Measurements from ENCODE around the gene KRTAP19-6.
"Not testable (repeated sequence)": the region's sequence is repeated elsewhere in the genome, so short reads cannot be mapped to it uniquely, and the experiment has no call there.

Gene KRTAP19-6, protein sequence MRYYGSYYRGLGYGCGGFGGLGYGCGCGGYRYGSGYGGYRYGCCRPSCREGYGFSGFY

DNA sequence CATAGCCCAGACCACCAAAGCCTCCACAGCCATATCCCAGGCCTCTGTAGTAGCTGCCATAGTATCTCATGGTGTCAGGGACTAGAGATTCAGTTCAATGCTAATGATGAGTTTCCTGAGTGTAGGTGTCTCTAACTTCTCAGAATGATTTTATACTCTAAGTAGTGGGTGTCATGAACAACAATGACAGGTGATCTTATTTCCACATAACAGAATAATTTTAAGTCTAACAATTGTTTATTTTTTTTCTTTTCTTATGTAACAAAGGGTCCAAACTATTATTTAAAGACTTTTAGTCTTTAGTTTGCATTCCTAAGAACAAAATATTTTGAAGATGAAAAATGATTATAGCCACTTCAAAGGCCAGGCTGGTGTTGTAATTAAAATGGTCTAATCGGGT, at the start of gene KRTAP19-6:
Gene KRTAP19-6, minus strand, starts transcription at position 101 of the 400 bp plus-strand sequence. Its CDS starts 31 bp downstream, at position 70.
- no peak for DNase-seq

DNA sequence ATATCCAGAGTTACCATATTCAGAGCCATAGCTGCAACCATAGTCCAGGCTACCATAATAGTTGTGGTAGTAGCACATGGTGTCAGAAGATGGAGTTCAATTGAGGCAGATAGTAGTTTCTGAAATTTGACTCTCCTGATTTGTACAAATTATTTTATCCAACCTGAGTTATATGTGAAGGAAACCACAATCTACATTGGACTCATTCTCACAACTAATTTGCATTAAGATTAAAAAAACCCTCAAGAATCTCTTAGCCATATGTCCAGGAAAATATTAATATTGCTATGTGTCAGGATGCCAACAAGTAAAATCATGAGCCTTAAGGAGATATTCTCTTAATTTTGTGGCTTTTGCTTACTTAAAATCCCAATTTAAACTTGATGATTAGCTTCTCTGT, 48.6 kb upstream of the KRTAP19-6 start, which contains the start of gene KRTAP22-2:
Gene KRTAP22-2, minus strand, starts transcription at position 101 of the 400 bp plus-strand sequence.
- DNase-seq = no peak

DNA sequence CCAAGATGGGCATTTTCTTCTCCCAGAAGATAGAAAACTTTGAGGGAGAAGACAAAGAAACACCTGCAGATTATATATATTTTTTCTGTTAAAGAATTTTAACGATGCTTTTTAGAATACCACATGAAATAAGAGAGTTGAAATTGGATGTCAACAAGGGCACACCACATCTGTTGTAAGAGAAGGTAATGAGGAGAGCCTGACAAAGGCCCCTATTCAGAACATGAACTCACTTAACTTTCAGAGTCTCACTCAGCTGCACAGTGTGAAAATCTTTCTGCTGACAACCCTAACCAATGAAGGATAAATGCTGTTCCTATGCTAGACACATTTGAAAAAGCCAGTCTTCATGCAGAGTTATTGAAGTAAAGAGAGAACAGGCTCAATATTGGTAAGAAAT, 41.2 kb upstream of the KRTAP19-6 start:
- DNase-seq = no peak

DNA sequence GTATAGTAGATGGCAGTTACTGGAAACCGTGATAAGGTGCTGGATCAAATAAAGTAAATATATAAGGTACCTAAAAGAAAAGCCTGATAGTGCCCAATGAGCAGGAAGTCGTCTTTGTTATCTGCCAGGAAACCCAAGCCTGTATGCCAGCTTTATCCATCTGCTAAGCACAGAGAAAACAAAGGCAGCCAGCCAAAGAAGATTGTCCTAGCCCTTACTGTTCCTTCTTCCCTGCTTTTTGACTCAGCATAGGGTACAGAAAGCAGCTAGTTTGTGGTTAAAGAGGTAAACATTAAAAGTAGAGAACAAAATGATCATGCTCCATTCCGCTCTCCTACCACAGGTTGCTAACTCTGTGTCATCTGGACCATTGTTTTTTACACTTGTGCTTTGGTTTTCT, 38.5 kb upstream of the KRTAP19-6 start:
- DNase-seq = no peak

DNA sequence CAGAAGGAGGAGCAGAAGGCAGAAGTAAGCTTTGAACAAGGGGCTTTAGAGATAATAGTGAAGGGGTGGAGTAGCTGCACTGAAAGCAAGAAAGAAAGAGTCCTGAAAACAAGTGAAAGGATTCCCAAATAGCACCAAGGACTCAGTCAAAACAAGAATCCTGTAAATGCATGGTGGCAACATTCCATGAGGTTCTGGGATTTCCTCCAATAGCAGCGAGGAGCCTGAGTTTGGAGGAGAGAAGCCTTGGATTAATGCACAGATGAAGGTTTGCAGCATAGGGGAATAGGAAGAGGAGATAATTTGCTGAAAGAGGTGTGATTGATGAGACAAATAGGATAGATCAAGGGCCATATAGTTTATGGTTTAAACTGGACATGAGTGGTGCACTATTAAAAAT, 37.7 kb upstream of the KRTAP19-6 start:
- DNase-seq = no peak

DNA sequence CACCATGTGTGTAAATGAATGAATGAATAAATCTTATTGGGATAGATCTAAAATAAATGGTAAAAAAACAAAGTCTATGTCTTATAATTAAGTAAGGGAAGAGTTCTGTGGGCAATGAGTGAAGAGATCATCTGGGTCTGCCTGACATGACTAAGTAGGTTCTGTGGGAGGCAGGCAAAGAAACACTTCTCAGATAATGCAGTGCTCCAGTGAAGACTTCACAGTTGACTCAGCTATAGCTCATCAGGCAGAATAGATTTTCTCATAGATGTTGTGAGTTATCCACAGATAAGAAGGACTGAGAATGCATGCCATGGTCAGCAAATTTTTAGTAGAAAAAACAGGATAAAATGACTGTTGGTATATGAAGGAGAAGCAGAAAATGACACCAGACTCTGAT, 36.1 kb upstream of the KRTAP19-6 start:
- no peak for DNase-seq

DNA sequence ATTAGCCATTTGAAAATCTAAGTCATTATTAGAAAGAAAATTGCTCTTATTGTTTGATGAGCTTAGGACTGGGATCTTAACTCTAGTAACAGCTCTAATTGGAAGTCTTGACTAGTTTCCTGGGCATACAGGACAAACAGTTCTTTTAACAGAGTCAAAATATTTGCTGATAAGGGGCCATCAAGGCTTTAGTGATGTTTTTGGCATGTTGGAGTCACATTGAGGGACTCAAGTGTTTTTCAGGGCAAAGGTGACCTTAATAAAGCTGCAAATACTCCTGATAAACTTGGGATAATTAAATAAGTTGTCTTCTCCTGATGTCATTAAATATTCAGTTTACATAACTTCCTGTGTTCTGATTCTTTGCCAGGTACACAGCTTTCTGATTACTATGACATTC, 26.0 kb upstream of the KRTAP19-6 start:
- DNase-seq = no peak

DNA sequence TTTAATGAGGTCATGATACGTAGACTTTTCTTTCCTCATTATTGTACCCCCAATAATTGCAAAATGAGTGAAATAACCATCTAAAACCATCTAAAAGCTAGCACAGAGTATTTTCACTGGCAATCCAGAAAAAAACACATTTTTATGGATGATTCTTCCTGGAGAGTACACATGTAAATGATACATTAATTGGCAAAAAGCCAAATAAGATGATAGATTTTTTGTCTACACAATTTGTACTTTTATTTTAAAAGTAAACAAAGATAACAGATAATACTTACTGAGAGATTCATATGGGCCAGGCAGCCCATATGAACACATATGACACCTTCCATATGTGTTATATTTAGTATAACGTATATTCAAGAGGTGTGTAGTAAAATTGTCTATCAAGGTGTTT, 22.0 kb upstream of the KRTAP19-6 start:
- DNase-seq = no peak

DNA sequence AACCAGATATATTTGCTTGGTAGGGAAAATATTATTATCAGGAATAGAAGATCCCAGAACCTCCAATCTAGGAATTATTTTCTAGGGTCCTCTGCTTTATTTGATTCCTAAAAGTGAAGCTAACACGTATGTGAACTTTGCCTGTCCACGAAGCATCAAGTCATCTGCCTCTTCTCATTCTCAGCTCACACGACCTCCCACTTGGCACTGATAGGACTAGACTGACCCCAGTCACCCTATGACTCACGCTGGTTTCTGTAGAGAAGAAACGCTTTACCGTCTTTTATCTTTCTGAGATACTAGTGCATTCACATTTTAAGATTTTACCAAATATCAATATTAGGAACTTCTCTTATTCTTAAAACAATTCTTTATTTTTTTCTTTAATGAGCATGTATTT, 21.4 kb upstream of the KRTAP19-6 start:
- no peak for DNase-seq

DNA sequence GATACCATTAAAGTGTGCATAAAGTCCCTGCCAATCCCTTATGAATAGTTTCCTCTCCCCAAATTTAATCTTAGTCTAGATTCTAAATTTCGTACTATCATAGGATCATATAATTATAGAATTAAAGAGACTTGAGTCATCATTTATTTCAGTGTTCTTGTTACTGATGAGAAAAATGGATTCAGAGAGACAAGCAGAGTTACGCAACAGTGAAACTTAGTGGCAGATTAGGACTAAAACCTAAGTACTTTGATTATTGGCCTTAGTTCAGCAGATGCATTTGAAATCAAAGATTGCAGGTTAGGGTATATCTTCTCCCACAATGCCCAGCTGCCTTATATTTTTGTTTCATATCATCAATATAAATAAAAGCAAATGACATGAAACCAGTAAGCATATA, 20.3 kb upstream of the KRTAP19-6 start:
- DNase-seq = no peak

DNA sequence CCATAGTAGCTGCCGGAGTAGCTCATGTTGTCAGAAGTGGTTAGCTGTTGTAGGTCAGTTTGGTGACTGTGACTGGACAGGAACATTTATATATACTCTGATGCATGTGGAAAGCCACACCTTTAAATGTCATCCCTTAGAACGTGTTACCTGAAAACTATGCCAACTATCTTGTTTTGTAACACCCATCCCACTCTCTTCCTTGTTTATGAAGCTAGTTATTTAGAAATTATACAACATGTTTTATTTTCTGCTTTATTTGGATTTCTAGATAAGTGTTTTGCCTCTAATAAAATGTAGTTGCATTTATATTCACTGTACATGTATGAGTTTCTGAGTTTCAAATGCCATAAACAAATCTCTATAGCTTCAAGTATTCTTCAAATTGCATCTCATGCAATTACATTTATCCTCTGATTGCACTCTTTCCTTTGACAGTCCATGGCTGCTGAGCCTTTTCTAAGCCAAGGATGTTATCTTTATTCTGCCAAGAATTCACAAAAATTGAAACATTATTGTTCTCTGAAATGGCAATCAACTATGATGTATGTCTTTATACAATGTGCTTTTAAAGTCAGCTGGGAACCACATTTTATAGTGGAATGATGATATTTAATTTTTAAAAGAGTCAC, 19.7 kb upstream of the KRTAP19-6 start, which contains the start of gene KRTAP19-7:
Gene KRTAP19-7, minus strand, starts transcription at position 51 of the 632 bp plus-strand sequence. Its CDS starts 25 bp downstream, at position 26.
- no peak for DNase-seq

DNA sequence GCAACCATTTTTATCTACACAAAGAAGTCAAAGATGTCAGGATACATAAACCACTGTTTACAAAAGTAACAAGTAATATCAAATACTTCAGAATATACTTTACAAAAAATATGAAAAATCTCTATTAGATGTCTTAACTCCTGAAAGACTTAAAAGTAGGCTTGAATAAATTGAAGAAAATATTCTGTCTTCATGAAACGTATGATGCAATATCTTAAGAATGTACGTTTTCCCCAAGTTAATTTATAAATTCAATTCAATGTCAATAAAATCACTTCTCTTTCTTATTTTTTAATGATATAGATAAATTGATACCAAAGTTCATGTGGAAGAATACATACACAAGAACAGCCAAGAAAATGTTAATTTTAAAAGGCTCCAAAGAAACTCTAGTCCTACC, 13.4 kb upstream of the KRTAP19-6 start:
- no peak for DNase-seq

DNA sequence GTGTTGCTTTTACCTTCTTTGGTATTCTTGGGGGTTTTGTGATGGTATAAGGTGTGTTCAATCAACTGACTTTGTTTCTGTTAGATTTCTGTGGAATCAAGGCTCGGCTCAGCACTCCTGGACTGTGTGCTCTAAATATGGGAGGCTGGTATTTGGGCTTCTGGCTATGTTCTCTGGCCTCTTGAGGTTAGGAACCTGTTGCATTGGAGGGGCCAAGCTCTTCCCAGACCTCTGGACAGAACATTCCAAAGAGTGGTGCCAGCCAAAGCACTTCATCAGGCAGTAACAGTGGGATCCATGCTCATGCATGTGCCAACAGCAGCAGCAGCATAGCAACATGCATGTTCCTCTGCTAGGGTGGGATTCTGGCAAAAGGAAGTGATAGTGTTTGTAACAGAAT, 11.1 kb upstream of the KRTAP19-6 start:
- no peak for DNase-seq

DNA sequence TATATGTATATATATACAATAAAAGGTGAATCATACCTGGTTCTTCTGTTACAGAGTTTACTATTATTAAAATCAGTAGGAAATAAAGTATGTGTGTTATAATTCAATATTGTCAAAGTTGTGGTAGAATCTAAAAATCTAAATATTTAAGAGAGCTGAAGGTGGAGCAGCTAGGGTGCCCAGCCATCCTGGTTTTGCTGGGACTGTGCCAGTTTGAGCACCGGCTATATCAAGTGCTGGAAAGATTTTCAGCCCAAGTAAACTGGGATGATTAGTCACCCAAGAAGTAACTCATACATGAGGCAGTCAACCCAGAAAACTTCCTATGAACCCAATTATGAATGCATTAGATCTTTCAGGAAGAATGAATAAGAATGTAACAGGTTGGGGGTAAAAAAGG, 22.8 kb downstream of the KRTAP19-6 start:
- no peak for DNase-seq

DNA sequence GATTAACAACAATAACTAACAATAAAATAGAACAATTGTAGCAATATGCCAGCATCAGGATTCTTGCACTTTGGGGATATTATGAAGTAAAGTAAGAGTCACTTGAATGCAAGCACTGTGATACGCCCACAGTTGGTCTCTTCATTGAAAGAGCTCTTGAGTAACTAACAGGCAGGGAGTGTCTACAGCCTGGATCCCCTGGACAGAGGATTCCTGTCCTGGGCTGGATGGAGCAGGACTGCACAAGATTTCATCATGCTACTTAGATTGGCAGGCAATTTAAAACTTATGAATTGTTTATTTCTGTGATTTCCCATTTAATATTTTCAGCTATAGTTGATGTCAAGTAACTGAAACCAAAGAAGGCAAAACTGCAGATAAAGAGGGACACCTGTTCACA, 26.0 kb downstream of the KRTAP19-6 start:
- no peak for DNase-seq

DNA sequence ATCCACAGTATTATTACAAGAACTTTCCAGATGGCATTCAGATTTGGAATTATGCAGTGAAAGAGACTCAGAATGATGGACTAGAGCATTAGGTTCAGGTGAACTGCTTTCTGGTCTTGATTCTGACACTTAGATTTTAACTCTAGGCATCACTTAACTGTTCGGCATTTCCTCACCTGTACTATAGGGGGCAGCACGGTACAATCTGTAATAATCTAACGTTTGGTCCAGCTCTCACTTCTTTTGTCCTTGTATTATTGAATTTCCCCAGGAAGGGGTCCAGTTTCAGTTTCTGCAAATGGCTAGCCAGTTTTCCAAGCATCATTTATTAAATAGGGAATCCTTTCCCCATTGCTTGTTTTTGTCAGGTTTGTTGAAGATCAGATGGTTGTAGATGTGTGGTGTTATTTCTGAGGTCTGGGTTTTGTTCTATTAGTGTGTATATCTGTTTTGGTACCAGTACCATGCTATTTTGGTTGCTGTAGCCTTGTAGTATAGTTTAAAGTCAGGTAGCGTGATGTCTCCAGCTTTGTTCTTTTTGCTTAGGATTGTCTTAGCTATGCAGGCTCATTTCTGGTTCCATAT, 36.0 kb downstream of the KRTAP19-6 start:
- not testable (repeated sequence) for DNase-seq

DNA sequence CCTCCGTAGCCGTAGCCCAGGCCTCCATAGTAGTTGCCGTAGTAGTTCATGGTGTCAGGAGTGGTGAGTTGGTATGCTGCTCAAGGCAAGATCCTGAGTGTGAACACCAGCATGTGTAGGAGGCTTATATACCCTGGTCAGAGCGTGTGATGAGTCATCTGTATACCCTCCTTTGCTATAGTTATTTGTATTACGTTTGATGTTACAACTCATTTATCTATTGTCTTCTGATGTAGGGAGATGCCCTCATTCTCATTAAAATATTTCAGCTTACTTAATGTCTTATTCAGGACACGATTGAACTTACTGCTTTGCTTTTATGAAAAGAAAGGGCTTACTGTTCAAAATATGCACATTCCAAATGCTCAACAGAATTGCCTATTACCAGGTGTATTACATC, 39.6 kb downstream of the KRTAP19-6 start, which contains the start of gene KRTAP19-5:
Gene KRTAP19-5, minus strand, starts transcription at position 101 of the 400 bp plus-strand sequence. Its CDS starts 51 bp downstream, at position 50.
- no peak for DNase-seq

DNA sequence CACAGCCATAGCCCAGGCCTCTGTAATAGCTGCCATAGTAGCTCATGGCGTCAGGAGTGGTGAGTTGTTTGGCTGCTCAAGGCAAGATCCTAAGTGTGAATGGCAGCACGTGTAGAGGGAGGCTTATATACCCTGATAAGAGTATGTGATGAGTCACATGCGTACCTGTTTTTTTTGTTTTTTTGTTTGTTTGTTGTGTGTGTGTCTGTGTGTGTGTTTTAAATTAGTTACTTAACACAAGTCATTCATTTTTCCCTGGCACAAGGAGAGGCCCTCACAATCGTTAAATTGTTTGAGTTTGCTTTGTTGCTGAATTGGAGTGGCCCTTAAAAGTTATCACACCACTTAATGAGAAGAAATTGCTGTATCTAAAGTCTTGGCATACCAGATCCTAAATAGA, 44.6 kb downstream of the KRTAP19-6 start, which contains the start of gene KRTAP19-4:
Gene KRTAP19-4, minus strand, starts transcription at position 101 of the 400 bp plus-strand sequence. Its CDS starts 55 bp downstream, at position 46.
- no peak for DNase-seq

DNA sequence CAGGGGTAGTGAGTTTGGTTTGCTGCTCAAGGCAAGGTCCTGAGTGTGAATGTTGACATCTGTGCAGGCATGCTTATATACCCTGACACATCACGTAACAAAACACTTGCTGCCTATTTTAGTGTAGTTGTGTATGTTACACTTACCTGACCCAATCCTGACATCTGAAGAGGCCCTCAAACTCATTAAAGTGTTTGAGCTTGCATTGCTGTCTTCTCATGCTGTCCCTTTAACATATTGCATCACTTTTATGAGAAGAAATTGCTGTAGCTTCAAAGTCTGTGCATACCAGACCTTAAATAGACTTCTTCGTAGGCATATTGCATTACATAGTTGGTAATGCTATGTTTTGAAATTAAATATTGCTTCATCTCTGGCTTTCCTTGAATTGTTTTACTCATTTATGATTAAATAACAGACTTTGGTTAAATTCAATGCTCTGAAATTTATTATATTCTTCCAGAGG, 49.7 kb downstream of the KRTAP19-6 start, which contains the start of gene KRTAP19-3:
Gene KRTAP19-3, minus strand, starts transcription at position 51 of the 466 bp plus-strand sequence. CDS start 56 bp downstream, outside the sequence.
- DNase-seq = no peak

All from cortex of kidney (tissue), 1 donor.